Measurements from ENCODE around the gene SLC22A6.

SLC22A6 gene, protein sequence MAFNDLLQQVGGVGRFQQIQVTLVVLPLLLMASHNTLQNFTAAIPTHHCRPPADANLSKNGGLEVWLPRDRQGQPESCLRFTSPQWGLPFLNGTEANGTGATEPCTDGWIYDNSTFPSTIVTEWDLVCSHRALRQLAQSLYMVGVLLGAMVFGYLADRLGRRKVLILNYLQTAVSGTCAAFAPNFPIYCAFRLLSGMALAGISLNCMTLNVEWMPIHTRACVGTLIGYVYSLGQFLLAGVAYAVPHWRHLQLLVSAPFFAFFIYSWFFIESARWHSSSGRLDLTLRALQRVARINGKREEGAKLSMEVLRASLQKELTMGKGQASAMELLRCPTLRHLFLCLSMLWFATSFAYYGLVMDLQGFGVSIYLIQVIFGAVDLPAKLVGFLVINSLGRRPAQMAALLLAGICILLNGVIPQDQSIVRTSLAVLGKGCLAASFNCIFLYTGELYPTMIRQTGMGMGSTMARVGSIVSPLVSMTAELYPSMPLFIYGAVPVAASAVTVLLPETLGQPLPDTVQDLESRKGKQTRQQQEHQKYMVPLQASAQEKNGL

DNA sequence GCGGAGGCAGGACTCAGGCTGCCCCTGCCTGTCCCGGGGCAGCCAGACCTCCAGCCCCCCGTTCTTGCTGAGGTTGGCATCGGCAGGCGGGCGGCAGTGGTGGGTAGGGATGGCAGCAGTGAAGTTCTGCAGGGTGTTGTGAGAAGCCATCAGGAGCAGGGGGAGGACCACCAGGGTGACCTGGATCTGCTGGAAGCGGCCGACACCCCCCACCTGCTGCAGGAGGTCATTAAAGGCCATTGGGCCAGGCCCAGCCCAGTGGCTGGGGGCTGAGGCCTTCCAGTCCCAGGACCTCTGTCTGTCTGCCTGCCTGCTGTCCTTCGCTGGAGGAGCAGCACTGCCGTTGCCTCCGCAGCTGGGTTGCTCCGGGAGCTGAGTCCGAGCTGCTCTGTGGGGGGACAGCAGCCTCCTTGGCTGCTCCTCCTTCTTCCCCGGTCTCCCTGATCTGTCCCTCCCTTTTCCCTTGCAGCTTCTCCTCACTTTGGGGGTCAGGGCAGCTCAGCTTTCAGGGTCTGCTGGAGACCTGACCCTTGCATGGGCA is at the start of gene SLC22A6:
SLC22A6 (minus strand) TSS at position 517 of the 541 bp plus-strand sequence; CDS start at position 240, 277 bp downstream.
- no peak for DNase-seq

- DNase-seq, result no peak
Observed at GRCh38 chr11:63032457-63032856, 47.7 kb upstream of the SLC22A6 start.

DNA sequence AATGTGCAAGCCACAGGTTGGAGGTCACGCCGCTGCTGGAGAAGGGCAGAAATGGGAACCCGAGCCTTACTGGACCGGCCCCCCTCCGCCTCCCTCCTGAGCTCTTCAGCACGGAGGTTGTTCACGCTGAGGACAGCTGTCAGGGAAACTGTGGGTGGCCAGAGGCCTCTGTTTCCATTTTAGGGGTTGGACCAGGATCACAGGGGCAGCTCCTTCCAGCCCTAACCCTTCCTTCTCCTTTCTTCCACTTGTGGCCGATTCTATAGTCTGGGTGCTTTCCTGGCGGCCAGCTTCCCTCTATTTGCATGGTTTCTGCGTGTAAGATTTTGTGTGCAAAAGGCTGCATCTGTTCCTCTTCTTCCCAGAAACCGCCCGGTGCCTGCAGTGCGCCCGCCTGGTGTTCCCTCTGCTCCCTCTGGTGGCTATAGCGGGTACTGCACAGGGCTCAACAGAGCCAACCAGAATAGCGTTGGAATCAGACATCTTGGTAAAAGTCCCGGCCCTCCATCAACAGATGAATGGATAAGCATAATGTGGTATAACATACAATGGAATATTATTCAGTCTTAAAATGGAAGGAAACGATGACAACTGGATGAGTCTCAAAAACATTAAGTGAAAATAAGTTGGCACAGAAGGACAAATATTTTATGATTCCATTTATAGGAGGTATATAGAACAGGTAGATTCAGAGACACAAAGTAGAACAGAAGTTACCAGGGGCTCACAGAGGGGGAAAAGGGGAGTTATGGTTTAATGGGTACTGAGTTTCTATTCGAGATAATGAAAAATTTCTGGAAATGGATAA is 39.3 kb upstream of the SLC22A6 start:
- DNase-seq, result peak; percentile 92

DNA sequence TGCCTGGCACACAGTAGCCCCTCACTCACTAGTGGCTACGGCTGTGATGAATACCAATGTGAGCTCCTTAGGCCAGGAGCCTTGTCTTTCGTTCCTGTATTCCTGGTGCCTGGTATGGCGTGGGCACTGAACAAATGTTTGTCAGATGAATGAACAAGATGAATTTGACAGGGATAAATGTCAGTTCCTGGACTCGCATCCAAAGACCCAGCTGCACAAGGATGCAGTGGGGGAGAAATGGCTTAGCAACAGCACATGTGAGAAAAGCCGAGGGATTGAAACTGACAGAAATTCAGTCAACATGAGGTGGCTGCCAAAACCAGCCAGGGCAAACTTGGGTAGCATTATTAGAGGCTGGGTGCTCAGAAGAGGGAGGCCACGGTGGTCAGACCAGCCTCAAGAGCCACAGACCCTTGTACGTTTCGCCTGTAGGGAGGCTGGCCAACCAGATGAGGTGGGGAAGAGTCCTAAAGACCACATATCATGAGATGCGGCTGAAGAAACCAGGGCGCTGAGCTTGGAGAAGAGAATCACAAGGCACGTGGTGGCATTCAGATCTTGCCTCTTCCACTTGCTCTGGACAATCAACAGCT is 38.6 kb upstream of the SLC22A6 start:
- no peak for DNase-seq

- DNase-seq, result no peak
Observed at GRCh38 chr11:63022441-63022840, 37.7 kb upstream of the SLC22A6 start.

DNA sequence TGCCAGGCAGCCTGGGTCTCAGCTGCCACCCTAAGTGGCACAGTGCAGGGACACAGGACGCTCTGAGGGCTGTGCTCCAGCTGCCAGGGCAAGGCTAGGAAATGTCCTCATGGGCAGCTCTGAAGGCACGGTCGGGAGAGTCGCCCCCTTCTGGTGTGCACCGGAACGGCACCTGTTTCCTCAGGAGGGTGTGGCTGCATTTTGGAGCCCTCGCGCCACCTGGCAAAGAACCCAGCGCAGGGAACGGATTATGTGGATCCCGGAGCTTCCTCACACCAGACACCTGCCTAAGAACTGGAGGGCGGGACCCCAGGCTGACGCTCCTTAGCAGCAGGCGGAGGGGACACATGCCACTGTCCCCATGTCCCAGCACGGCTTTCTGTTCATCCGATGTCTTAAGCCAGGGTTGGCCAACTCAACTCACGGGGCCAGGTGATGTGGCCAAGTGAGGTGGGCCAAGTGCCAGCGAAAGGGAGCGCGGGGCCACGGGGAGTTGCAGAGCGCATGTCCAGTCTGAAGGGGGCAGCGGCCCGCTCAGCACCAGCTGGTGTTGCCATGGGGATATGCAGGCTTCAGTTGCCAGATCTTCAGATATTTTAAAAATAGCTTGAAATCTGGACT is 36.0 kb upstream of the SLC22A6 start:
- DNase-seq, result peak; percentile 41 to 57

DNA sequence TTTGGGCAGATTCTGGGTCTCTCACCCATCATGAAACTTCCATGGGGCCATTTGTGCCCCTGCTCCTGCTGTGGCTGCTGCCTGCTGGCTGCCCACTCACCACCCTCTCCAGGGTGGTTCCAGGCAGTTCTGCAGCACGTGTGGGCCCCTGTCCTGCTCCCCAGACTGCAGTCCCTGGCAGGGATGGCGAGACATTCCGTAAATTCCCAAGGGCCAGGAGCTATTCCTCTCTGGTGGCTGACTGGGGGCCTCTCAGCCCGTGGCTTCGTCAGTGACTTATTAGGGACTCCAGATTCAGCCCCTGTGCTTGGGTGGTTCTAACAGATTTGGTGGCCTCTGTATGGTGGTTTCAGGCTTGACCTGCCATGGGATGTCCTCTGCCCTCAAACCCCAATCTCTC is 34.7 kb upstream of the SLC22A6 start:
- DNase-seq, result no peak

DNA sequence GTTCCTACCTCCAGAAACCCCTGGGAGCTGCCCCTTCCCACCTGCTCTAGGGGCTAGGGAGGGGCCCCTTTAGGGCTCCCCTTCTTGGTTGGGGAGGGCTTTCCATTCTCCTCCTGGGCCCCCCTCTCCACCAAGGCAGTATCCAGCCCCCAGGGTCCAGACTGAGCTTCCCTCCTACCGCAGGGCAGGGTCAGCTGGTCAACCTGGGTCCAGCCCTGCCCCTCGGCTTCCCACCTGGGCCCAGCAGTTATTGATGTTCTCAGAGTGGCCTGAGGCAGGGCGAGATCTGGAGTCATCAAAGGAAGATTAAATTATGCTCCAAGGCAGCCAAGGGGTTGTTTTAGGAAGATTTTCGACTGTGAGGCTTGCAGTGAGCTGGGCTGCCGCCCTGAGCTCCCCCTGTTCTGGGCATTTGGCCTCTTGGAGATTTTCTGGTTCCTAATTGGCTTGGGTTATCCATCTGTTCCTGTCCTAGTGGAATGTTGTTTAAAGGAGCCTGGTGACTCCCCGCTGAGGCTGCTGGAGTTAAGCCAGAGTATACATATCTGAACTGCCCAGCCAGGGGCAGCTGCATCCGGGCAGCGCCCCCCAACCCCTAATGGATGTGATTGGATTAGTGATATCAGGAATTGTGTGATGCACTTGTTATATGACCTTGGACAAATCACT is 32.7 kb upstream of the SLC22A6 start:
- no peak for DNase-seq

DNA sequence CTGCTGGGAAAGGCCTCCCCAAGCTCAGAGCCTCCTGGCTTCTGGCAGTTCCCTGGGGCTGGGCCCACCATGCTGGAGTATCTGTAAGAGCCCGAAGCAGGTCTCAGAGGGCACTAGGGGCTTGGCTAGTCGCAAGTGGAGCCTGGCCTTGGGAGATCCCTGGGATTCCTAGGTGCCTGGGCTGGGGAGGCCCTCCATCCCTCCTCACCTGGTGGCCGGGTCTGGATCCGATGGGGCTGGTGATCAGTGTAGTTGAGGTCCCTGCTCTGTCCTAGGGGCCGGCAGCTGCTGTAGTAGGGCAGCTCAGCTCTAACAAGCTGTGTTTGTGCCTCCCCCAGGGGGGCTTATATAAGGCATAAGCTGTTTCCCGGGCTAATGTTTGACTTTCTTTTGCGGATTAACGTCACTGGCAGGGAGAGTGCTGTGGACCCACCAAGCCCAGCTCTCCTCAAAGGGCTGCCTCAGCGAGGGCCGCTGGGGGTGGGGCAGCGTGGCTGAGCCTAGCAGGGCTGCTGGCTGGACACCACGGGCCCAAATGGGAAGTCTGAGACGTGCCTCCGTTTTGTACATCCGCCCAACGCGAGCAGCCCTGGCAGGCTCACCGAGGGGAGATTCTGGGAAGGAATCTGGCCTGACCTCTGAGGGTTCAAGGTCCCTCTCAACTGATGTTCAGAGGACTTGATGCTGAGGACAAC is 30.9 kb upstream of the SLC22A6 start, which contains the start of gene SLC22A8:
SLC22A8 (minus strand) TSS at position 321 of the 695 bp plus-strand sequence. CDS start 883 bp downstream, outside the sequence.
- no peak for DNase-seq

DNA sequence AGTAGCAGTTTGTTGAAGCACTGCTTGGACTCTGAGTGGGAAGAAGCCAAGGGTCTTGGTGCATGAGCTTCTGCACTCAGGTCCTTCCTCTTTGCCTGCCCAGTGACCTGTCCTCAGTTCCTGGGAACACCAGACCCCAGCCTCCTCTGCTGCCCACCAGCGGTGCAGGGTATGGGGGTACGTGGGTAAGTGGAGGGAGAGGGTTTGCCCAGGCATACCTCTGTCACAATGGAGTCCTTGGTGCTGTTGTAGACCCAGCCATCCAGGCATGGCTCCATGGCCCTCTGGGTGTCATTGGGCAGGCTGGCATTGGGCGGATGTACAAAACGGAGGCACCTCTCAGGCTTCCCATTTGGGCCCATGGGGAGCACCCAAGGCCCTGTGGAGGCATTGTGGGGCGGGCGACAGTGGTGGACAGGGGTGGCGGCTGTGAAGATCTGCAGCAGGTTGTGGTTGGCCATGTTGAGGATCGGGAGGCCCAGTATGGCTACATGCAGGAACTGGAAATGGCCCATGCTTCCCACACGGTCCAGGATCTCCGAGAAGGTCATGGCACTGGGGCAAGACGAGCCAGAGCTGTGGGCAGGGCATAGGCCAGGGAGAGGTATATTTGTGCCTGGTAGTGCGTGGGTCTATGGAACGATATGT is 29.8 kb upstream of the SLC22A6 start:
- DNase-seq, result no peak

- no peak for DNase-seq
Observed at GRCh38 chr11:63012839-63013238, 28.1 kb upstream of the SLC22A6 start.

- no peak for DNase-seq
Observed at GRCh38 chr11:63012430-63012829, 27.7 kb upstream of the SLC22A6 start.

GRCh38 chr11:63010934-63011439 is 26.2 kb upstream of the SLC22A6 start:
- no peak for DNase-seq

GRCh38 chr11:63007920-63008319 is 23.2 kb upstream of the SLC22A6 start:
- no peak for DNase-seq

DNA sequence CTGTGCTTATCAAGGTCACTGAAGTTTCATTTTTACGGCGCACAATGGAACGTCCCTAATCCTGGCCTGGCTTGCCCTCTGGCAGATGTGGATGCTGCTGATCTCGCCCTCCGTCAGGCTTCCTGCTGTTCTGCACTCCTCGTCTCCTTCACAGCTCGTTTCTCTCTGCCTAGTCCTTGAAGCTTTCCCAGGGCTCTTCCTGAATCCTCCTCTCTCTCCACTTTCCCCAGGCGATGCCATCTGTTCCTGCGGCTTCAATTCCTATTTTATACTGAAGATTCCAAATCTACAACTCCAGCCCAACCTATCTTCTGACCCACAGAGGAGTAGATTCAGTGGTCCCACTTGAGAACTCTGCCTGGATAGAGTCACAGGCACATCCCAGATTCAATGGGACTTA is 16.7 kb upstream of the SLC22A6 start:
- no peak for DNase-seq

DNA sequence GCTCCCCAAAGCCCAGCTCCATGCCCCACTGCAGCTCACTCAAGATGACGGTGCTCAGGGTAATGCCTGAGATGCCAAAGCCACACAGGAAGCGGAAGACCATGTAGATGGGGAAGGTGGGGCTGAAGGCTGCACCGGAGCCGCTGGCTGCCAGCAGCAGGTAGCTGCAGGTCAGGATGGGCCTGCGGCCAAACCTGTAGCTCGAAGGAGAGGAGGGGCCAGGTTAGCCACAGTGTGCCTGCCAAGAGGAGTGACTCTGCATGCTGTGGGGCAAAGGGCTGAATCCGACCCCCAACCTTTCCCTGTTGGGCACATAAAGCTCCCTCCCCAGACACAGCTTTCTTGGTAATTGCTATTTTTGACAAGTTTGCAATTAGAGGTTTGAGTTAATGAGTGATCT is 14.9 kb upstream of the SLC22A6 start:
- no peak for DNase-seq

DNA sequence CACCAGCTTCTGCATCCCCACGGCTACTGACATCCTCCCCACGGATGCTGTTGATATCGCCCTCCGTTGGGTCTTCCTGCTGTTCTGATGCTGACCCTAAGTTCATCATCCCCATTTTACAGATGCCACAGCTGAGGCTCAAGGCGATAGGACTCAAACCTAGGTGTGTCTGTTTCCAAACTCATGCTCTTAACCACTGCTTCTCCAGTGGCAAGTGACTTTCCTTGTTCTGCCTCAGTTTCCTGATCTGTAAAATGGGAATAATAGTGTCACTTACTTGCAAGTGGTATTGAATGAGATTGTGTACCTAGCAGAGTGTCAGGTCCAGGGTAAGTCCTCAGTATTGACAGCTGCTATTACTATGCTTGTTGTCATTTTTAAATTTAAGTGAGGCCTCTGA is 14.4 kb upstream of the SLC22A6 start:
- DNase-seq, result no peak

DNA sequence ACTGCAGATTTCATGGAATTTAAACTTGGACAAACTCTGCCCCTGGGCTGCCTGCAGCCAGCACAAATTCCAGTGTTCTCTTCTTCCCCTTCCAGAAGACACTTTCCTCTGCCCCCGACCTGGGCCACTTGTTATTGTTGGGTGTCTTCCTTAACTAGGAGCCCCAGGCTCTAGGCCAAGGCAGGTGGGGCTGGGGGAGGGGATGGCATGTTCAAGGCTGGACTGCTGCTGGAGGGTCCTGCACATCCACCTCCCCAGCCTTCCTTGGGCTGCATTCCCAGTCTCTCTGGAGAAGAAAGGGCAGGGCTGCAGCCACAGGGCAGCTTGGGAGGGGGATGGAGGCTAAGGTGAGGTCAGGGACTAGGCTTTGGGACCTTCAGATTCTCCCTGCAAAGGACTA is 11.5 kb upstream of the SLC22A6 start:
- DNase-seq, result no peak

GRCh38 chr11:62994775-62995174 is 10.0 kb upstream of the SLC22A6 start:
- no peak for DNase-seq

DNA sequence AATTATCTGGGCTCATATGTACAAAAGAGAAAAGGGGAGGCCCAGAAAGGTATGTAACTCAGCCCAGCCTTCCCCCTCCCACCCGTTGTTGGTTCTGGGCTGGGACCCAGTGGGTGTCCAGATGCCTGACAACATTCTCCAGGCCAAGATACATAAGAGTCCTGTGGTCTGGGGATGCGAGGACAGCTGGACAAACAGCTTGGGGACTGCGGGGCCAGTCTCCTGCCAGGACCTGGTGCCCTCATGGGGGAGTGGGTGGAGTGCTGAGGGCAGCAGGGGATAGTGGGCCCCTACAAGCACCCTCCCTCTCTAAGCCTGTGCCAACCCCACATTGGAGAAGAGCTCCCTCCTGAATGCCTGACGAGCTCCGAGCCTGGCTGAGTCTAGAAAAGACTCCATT is 3.5 kb upstream of the SLC22A6 start:
- DNase-seq, result no peak
